Measurements from ENCODE around the gene SCAMP2. TPM values are rescaled to one million over a fixed set of nuclear protein-coding genes. Genes with fewer than 3 reads are reported as not detected.

The SCAMP2 gene
- total RNA-seq, 1 donor from 2014 or later = 56.7 TPM

GRCh38 chr15:74794248-74794969 lies 78.8 kb downstream of the SCAMP2 start:
- intact Hi-C loops (cut with DNase I) = no loop called here
- no peak for TF ChIP-seq POLR2A (IDR thresholded peaks at IDR 0.05)
- TF ChIP-seq CTCF (IDR thresholded peaks at IDR 0.05) = no peak
- no peak for TF ChIP-seq POLR2AphosphoS5 (IDR thresholded peaks at IDR 0.05; ENCODE audit: insufficient read depth in 1 of 2, low read depth in 1 of 2)
- Histone ChIP-seq H3K27ac (peak overlapping the region; percentile 4), H3K27me3 (no peaks in the 10 kb centered on the region), H3K4me3 (no peak overlapping the region), H3K4me1 (peaks cover 74% of the 10 kb centered on the region), H3K36me3 (peaks cover 0 to 6% of the 10 kb centered on the region in 2 donors), H3K9me3 (no peaks in the 10 kb centered on the region)
- no peak for DNase-seq (ENCODE audit: extremely low spot score in 2 of 2)

Small RNA genes lying within 50 kb of the gene (microRNA-seq; reads per million reads assigned to microRNA genes)
- gene MIR6882 (ENCODE audit: borderline number of aligned reads, borderline replicate concordance) = not detected

Small RNA genes lying within 50 kb of the gene (small RNA-seq; reads per million reads assigned to genes)
- not detected for gene CPLX3
- gene MIR6882 = not detected

Other genes with a start within 250 kb of the SCAMP2 start
- 23.8 TPM for gene EDC3, start 177.3 kb downstream of the SCAMP2 start, total RNA-seq
- 1.5 TPM for gene CYP1A1, start 147.8 kb downstream of the SCAMP2 start, total RNA-seq
- not detected for gene CYP1A2, start 124.5 kb downstream of the SCAMP2 start, total RNA-seq
- gene CSK, start 91.3 kb downstream of the SCAMP2 start, total RNA-seq = 26.3 TPM
- not detected for gene LMAN1L, start 60.5 kb downstream of the SCAMP2 start, total RNA-seq
- gene CPLX3, start 46.7 kb downstream of the SCAMP2 start, total RNA-seq = not detected
- 75.9 TPM for gene ULK3, start 30.2 kb downstream of the SCAMP2 start, total RNA-seq
- gene MPI, start 16.7 kb upstream of the SCAMP2 start, total RNA-seq = 43.2 TPM
- gene FAM219B, start 33.5 kb upstream of the SCAMP2 start, total RNA-seq = 51.6 TPM
- gene COX5A, start 64.7 kb upstream of the SCAMP2 start, total RNA-seq = 123 TPM
- 11.3 TPM for gene RPP25, start 83.4 kb upstream of the SCAMP2 start, total RNA-seq
- 6.6 TPM for gene SCAMP5, start 122.2 kb upstream of the SCAMP2 start, total RNA-seq
- 23.8 TPM for gene PPCDC, start 150.2 kb upstream of the SCAMP2 start, total RNA-seq